Measurements from ENCODE around the gene PUS7L.

PUS7L gene

GRCh38 chr12:43750814-43751213 lies 7.8 kb downstream of the PUS7L start:
- no CpG with 5 or more reads among the region's 3 CpGs for WGBS (ENCODE audit: insufficient coverage)
- H3K4me3 ChIP-seq (ENCODE audit: control insufficient read depth in 1 of 7, extremely low read depth in 1 of 7, insufficient read depth in 4 of 7, low read depth in 2 of 7, low read length in 6 of 7): no peak overlapping the region
- ChIA-PET CTCF (no interaction called here), POLR2A (no interaction called here)
- H3K4me1 ChIP-seq (ENCODE audit: control extremely low read depth in 1 of 4, control insufficient read depth in 4 of 4, insufficient read depth in 4 of 4, low read length in 3 of 4): no peaks in the 10 kb centered on the region
- H3K27me3 ChIP-seq (replicated peaks in 2 of 5; ENCODE audit: control insufficient read depth in 4 of 5, insufficient read depth in 5 of 5, low read length in 4 of 5): no peaks in the 10 kb centered on the region
- no peak overlapping the region for H3K27ac ChIP-seq (ENCODE audit: insufficient read depth in 1 of 2, low read depth in 1 of 2, low read length in 2 of 2, poor library complexity in 1 of 2, severe bottlenecking in 2 of 2)
- H3K36me3 ChIP-seq (ENCODE audit: control insufficient read depth in 4 of 4, insufficient read depth in 4 of 4, low read length in 3 of 4): peaks cover 6 to 17% (median 13%) of the 10 kb centered on the region in 4 experiments
- H3K9me3 ChIP-seq (ENCODE audit: control extremely low read depth in 1 of 5, control insufficient read depth in 4 of 5, insufficient read depth in 2 of 5, low read depth in 1 of 5, low read length in 4 of 5): peaks cover 0 to 5% (median 0%) of the 10 kb centered on the region in 5 experiments
- DNase-seq: no peak

DNA sequence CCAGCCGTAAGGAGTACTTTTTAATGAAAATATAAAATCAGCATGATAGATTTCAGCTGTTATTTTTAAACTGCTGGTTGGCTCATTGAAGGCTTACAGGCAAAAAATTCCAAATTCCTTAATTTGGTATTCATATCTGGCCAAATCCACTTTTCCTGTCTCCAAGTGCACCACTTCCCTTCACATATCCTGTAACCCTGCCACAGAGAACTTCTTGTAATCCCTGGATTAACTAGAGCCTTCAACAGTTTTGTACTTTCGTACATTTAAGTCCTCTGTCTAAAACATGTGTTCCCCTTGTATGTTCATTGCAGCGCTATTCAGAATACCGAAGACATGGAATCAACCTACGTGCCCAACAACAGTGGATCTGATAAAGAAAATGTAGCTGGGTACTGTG lies 9.6 kb downstream of the PUS7L start:
- POLR2A ChIA-PET: no interaction called here
- Histone ChIP-seq H3K4me1 (ENCODE audit: control extremely low read depth in 1 of 4, control insufficient read depth in 4 of 4, insufficient read depth in 4 of 4, low read length in 3 of 4) (no peaks in the 10 kb centered on the region), H3K27me3 (replicated peaks in 2 of 5; ENCODE audit: control insufficient read depth in 4 of 5, insufficient read depth in 5 of 5, low read length in 4 of 5) (no peaks in the 10 kb centered on the region), H3K36me3 (ENCODE audit: control insufficient read depth in 4 of 4, insufficient read depth in 4 of 4, low read length in 3 of 4) (peaks cover 6 to 25% (median 21%) of the 10 kb centered on the region in 4 experiments), H3K9me3 (ENCODE audit: control extremely low read depth in 1 of 5, control insufficient read depth in 4 of 5, insufficient read depth in 2 of 5, low read depth in 1 of 5, low read length in 4 of 5) (peaks cover 0 to 5% (median 0%) of the 10 kb centered on the region in 5 experiments), H3K4me3 (ENCODE audit: control insufficient read depth in 1 of 7, extremely low read depth in 1 of 7, insufficient read depth in 4 of 7, low read depth in 2 of 7, low read length in 6 of 7) (no peak overlapping the region), H3K27ac (ENCODE audit: insufficient read depth in 1 of 2, low read depth in 1 of 2, low read length in 2 of 2, poor library complexity in 1 of 2, severe bottlenecking in 2 of 2) (no peak overlapping the region)
- CTCF ChIA-PET: interaction anchor here (1.3 kb wide), 1 partner anchor 23 kb away, joined by 3 read pairs; no protein-coding TSS in a partner anchor
- no peak for DNase-seq
- WGBS (ENCODE audit: insufficient coverage): 100% methylated on average over 3 of the region's 5 CpGs

DNA sequence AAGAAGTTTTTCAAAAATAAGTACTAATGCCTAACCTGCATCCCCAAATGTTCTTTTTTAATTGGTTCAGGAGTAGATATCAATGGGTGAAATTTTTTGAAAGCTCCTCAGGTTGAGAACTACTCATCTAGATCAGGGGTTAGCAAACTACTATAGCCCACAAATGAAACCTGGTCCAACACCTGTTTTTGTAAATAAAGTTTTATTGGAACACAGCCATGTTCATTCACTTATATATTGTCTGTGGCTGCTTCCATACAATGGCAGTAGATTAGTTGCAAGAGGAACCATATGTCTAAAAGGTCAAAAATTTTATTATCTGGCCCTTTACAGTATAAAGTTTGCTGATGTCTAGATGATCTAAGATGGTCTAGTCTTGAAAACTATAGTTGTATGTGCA lies 13.8 kb downstream of the PUS7L start:
- Histone ChIP-seq H3K27ac (ENCODE audit: insufficient read depth in 1 of 2, low read depth in 1 of 2, low read length in 2 of 2, poor library complexity in 1 of 2, severe bottlenecking in 2 of 2) (no peak overlapping the region), H3K27me3 (replicated peaks in 2 of 5; ENCODE audit: control insufficient read depth in 4 of 5, insufficient read depth in 5 of 5, low read length in 4 of 5) (no peaks in the 10 kb centered on the region), H3K36me3 (ENCODE audit: control insufficient read depth in 4 of 4, insufficient read depth in 4 of 4, low read length in 3 of 4) (peaks cover 3 to 41% (median 32%) of the 10 kb centered on the region in 4 experiments), H3K4me1 (ENCODE audit: control extremely low read depth in 1 of 4, control insufficient read depth in 4 of 4, insufficient read depth in 4 of 4, low read length in 3 of 4) (no peaks in the 10 kb centered on the region), H3K9me3 (ENCODE audit: control extremely low read depth in 1 of 5, control insufficient read depth in 4 of 5, insufficient read depth in 2 of 5, low read depth in 1 of 5, low read length in 4 of 5) (no peaks in the 10 kb centered on the region), H3K4me3 (ENCODE audit: control insufficient read depth in 1 of 7, extremely low read depth in 1 of 7, insufficient read depth in 4 of 7, low read depth in 2 of 7, low read length in 6 of 7) (no peak overlapping the region)
- POLR2A ChIA-PET: no interaction called here
- no peak for DNase-seq
- CTCF ChIA-PET: no interaction called here

DNA sequence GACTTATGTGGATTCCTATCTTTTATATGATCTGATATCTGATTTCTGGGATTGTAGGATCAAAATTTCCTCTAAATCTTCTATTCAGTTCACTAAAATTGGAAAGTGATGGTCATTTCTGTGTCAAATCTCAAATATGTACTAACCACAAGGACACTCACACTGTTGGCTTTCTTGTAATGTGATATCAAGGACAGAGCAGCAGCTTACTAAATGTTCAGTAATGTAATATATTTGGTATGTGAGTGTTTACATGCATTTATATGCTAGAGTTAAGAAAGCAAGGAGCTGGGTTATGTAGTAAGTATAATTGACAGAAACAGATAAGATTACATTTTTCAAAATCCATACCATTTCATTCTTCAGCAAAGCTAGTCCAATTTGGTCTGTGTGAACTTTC lies 16.5 kb downstream of the PUS7L start:
- no peaks in the 10 kb centered on the region for H3K9me3 ChIP-seq (ENCODE audit: control extremely low read depth in 1 of 5, control insufficient read depth in 4 of 5, insufficient read depth in 2 of 5, low read depth in 1 of 5, low read length in 4 of 5)
- H3K4me3 ChIP-seq (ENCODE audit: control insufficient read depth in 1 of 7, extremely low read depth in 1 of 7, insufficient read depth in 4 of 7, low read depth in 2 of 7, low read length in 6 of 7): no peak overlapping the region
- no peak overlapping the region for H3K27ac ChIP-seq (ENCODE audit: insufficient read depth in 1 of 2, low read depth in 1 of 2, low read length in 2 of 2, poor library complexity in 1 of 2, severe bottlenecking in 2 of 2)
- POLR2A ChIA-PET: no interaction called here
- no peaks in the 10 kb centered on the region for H3K4me1 ChIP-seq (ENCODE audit: control extremely low read depth in 1 of 4, control insufficient read depth in 4 of 4, insufficient read depth in 4 of 4, low read length in 3 of 4)
- peaks cover 2 to 47% (median 33%) of the 10 kb centered on the region in 4 experiments for H3K36me3 ChIP-seq (ENCODE audit: control insufficient read depth in 4 of 4, insufficient read depth in 4 of 4, low read length in 3 of 4)
- no peaks in the 10 kb centered on the region for H3K27me3 ChIP-seq (replicated peaks in 2 of 5; ENCODE audit: control insufficient read depth in 4 of 5, insufficient read depth in 5 of 5, low read length in 4 of 5)
- DNase-seq: no peak
- CTCF ChIA-PET: no interaction called here

- CTCF ChIA-PET: no interaction called here
- DNase-seq: no peak
- H3K9me3 ChIP-seq (ENCODE audit: control extremely low read depth in 1 of 5, control insufficient read depth in 4 of 5, insufficient read depth in 2 of 5, low read depth in 1 of 5, low read length in 4 of 5): no peaks in the 10 kb centered on the region
- H3K4me3 ChIP-seq (ENCODE audit: control insufficient read depth in 1 of 7, extremely low read depth in 1 of 7, insufficient read depth in 4 of 7, low read depth in 2 of 7, low read length in 6 of 7): no peak overlapping the region
- 90% methylated on average over 2 of the region's 3 CpGs for WGBS (ENCODE audit: insufficient coverage)
- peaks cover 5 to 53% (median 40%) of the 10 kb centered on the region in 4 experiments for H3K36me3 ChIP-seq (ENCODE audit: control insufficient read depth in 4 of 4, insufficient read depth in 4 of 4, low read length in 3 of 4)
- no peaks in the 10 kb centered on the region for H3K27me3 ChIP-seq (replicated peaks in 2 of 5; ENCODE audit: control insufficient read depth in 4 of 5, insufficient read depth in 5 of 5, low read length in 4 of 5)
- H3K4me1 ChIP-seq (ENCODE audit: control extremely low read depth in 1 of 4, control insufficient read depth in 4 of 4, insufficient read depth in 4 of 4, low read length in 3 of 4): no peaks in the 10 kb centered on the region
- POLR2A ChIA-PET: no interaction called here
- no peak overlapping the region for H3K27ac ChIP-seq (ENCODE audit: insufficient read depth in 1 of 2, low read depth in 1 of 2, low read length in 2 of 2, poor library complexity in 1 of 2, severe bottlenecking in 2 of 2)
These were observed 18.0 kb downstream of the PUS7L start for GRCh38 chr12:43740511-43741100.

GRCh38 chr12:43737646-43738045 lies 20.9 kb downstream of the PUS7L start:
- CTCF ChIA-PET: no interaction called here
- DNase-seq: no peak
- POLR2A ChIA-PET: no interaction called here
- H3K4me1 ChIP-seq (ENCODE audit: control extremely low read depth in 1 of 4, control insufficient read depth in 4 of 4, insufficient read depth in 4 of 4, low read length in 3 of 4): no peaks in the 10 kb centered on the region
- no peaks in the 10 kb centered on the region for H3K9me3 ChIP-seq (ENCODE audit: control extremely low read depth in 1 of 5, control insufficient read depth in 4 of 5, insufficient read depth in 2 of 5, low read depth in 1 of 5, low read length in 4 of 5)
- no peak overlapping the region for H3K4me3 ChIP-seq (ENCODE audit: control insufficient read depth in 1 of 7, extremely low read depth in 1 of 7, insufficient read depth in 4 of 7, low read depth in 2 of 7, low read length in 6 of 7)
- no peak overlapping the region for H3K27ac ChIP-seq (ENCODE audit: insufficient read depth in 1 of 2, low read depth in 1 of 2, low read length in 2 of 2, poor library complexity in 1 of 2, severe bottlenecking in 2 of 2)
- H3K36me3 ChIP-seq (ENCODE audit: control insufficient read depth in 4 of 4, insufficient read depth in 4 of 4, low read length in 3 of 4): peaks cover 5 to 38% (median 26%) of the 10 kb centered on the region in 4 experiments
- no peaks in the 10 kb centered on the region for H3K27me3 ChIP-seq (replicated peaks in 2 of 5; ENCODE audit: control insufficient read depth in 4 of 5, insufficient read depth in 5 of 5, low read length in 4 of 5)
- WGBS (ENCODE audit: insufficient coverage): no CpG with 5 or more reads among the region's 2 CpGs

DNA sequence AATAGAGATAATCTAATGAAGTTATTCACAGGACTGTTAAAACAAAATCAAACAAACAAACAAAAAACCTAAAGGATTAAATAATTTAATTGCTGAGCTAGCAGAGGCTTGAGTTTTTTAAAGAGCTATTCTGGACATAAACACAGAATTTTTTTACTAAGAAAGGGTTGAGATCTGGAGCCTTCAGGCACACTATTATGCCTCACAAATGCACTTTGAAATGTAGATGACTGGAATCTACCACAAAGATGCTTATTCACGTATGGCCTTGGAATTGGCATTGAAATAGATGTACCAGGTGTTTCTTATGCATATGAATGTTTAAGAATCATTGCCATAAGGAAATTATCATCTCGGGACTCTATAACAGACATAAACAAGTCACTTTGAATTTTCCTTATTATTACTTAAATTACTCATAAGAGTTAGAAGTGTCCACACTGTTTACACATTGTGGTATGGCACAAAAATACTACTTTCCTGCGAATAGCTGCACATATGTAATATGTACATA lies 21.6 kb downstream of the PUS7L start:
- WGBS (ENCODE audit: insufficient coverage): no CpG with 5 or more reads among the region's 3 CpGs
- ChIA-PET POLR2A (no interaction called here), CTCF (no interaction called here)
- Histone ChIP-seq H3K27ac (ENCODE audit: insufficient read depth in 1 of 2, low read depth in 1 of 2, low read length in 2 of 2, poor library complexity in 1 of 2, severe bottlenecking in 2 of 2) (no peak overlapping the region), H3K9me3 (ENCODE audit: control extremely low read depth in 1 of 5, control insufficient read depth in 4 of 5, insufficient read depth in 2 of 5, low read depth in 1 of 5, low read length in 4 of 5) (no peaks in the 10 kb centered on the region), H3K4me1 (ENCODE audit: control extremely low read depth in 1 of 4, control insufficient read depth in 4 of 4, insufficient read depth in 4 of 4, low read length in 3 of 4) (no peaks in the 10 kb centered on the region), H3K4me3 (ENCODE audit: control insufficient read depth in 1 of 7, extremely low read depth in 1 of 7, insufficient read depth in 4 of 7, low read depth in 2 of 7, low read length in 6 of 7) (no peak overlapping the region), H3K27me3 (replicated peaks in 2 of 5; ENCODE audit: control insufficient read depth in 4 of 5, insufficient read depth in 5 of 5, low read length in 4 of 5) (no peaks in the 10 kb centered on the region), H3K36me3 (ENCODE audit: control insufficient read depth in 4 of 4, insufficient read depth in 4 of 4, low read length in 3 of 4) (peaks cover 7 to 36% (median 25%) of the 10 kb centered on the region in 4 experiments)
- no peak for DNase-seq

Measured in common myeloid progenitor, CD34-positive (primary cell).